Esophagus mucosa (tissue), 1 donor: ENCODE data around the gene COL1A1. TPM values are rescaled to one million over a fixed set of nuclear protein-coding genes. Genes with fewer than 3 reads are reported as not detected.

Experiments used
- ATAC-seq: fragments of 200-7000 bp; cut with Tn5 transposase; one replicate; pipeline ENCODE4 v1.9.1; 2020
- total RNA-seq: library from RNA; stranded (reverse); gene quantifications from one replicate; pipeline ENCODE4 v1.2.4, GENCODE V29; 2023
- donor health status: DM: yes; HTN: yes; CAD: no.

COL1A1 gene
- total RNA-seq, 1 donor from 2014 or later = 42.7 TPM

GRCh38 chr17:50141026-50141744 lies 60.2 kb downstream of the COL1A1 start:
- no peak for ATAC-seq

- ATAC-seq = peak; percentile 75
Measured at GRCh38 chr17:50139950-50140885, 61.2 kb downstream of the COL1A1 start.

GRCh38 chr17:50139185-50139783 lies 62.1 kb downstream of the COL1A1 start:
- ATAC-seq = no peak

GRCh38 chr17:50137042-50137441 lies 64.4 kb downstream of the COL1A1 start:
- no peak for ATAC-seq

- no peak for ATAC-seq
Measured at GRCh38 chr17:50136096-50136687, 65.2 kb downstream of the COL1A1 start.

GRCh38 chr17:50135316-50136095 lies 65.9 kb downstream of the COL1A1 start:
- no peak for ATAC-seq

- no peak for ATAC-seq
Measured at GRCh38 chr17:50134206-50135110, 67.0 kb downstream of the COL1A1 start.

- no peak for ATAC-seq
Measured at GRCh38 chr17:50133769-50134099, 67.7 kb downstream of the COL1A1 start.

Other genes starting within 250 kb of the COL1A1 start
- 0.52 TPM for gene DLX4, start 232.4 kb downstream of the COL1A1 start, total RNA-seq
- gene DLX3, start 206.4 kb downstream of the COL1A1 start, total RNA-seq = 4.0 TPM
- 83.1 TPM for gene ITGA3, start 145.5 kb downstream of the COL1A1 start, total RNA-seq
- 13.6 TPM for gene PDK2, start 106.3 kb downstream of the COL1A1 start, total RNA-seq
- 0.16 TPM for gene SAMD14, start 71.5 kb downstream of the COL1A1 start, total RNA-seq
- gene PPP1R9B, start 51.0 kb downstream of the COL1A1 start, total RNA-seq = 26.3 TPM
- gene SGCA, start 35.6 kb downstream of the COL1A1 start, total RNA-seq = 0.64 TPM
- gene TMEM92, start 72.8 kb upstream of the COL1A1 start, total RNA-seq = 0.88 TPM
- gene XYLT2, start 144.5 kb upstream of the COL1A1 start, total RNA-seq = 10.8 TPM
- gene MRPL27, start 171.6 kb upstream of the COL1A1 start, total RNA-seq = 64.7 TPM
- gene EME1, start 171.6 kb upstream of the COL1A1 start, total RNA-seq = 2.4 TPM
- 68.2 TPM for gene LRRC59, start 195.9 kb upstream of the COL1A1 start, total RNA-seq
- gene ACSF2, start 224.6 kb upstream of the COL1A1 start, total RNA-seq = 15.1 TPM